GM23338 (cell line): ENCODE results near the gene RIMKLB.
"Not testable (repeated sequence)": the region's sequence is repeated elsewhere in the genome, so short reads cannot be mapped to it uniquely, and the experiment has no call there.

ENCODE experiments used
- CREB1 ChIP-seq: fragments of 250-450 bp; sonication (Bioruptor Pico); IDR thresholded peaks from 2 replicates; pipeline ENCODE4 v1.5.0; 2020; ENCODE audit warnings: low read depth, mild to moderate bottlenecking, moderate library complexity
- ETS1 ChIP-seq: IDR thresholded peaks from 2 replicates; pipeline ENCODE4 v1.6.1; 2016; ENCODE audit warnings: antibody characterized with exemption
- EZH2 ChIP-seq: fragments of 200-600 bp; sonication (generic); IDR thresholded peaks from one replicate; pipeline ENCODE4 v1.8.0; 2017; ENCODE audit warnings: antibody characterized with exemption, mild to moderate bottlenecking, low read depth; ENCODE audit not compliant: unreplicated experiment
- EZH2phosphoT487 ChIP-seq: fragments of 200-600 bp; sonication (generic); IDR thresholded peaks from one replicate; pipeline ENCODE4 v1.8.1; 2018; ENCODE audit warnings: antibody characterized with exemption; ENCODE audit not compliant: unreplicated experiment
- JUNB ChIP-seq: IDR thresholded peaks from one replicate; pipeline ENCODE4 v1.6.1; 2016; ENCODE audit warnings: antibody characterized with exemption; ENCODE audit not compliant: unreplicated experiment
- NANOG ChIP-seq: IDR thresholded peaks from 2 replicates; pipeline ENCODE4 v1.6.1; 2016; ENCODE audit warnings: antibody characterized with exemption, borderline replicate concordance
- POLR2AphosphoS5 ChIP-seq: IDR thresholded peaks from 2 replicates; pipeline ENCODE4 v1.6.1; 2016; ENCODE audit warnings: antibody characterized with exemption, low read depth
- REST ChIP-seq: IDR thresholded peaks from one replicate; pipeline ENCODE4 v1.6.1; 2018; ENCODE audit warnings: antibody characterized with exemption; ENCODE audit not compliant: unreplicated experiment
- STAT1 ChIP-seq: IDR thresholded peaks from one replicate; pipeline ENCODE4 v1.6.1; 2016; ENCODE audit warnings: antibody characterized with exemption; ENCODE audit not compliant: unreplicated experiment
- ZNF114 ChIP-seq: fragments of 250-450 bp; sonication (Bioruptor Pico); IDR thresholded peaks from 2 replicates; pipeline ENCODE4 v1.5.0; 2020; ENCODE audit warnings: mild to moderate bottlenecking, moderate library complexity
- ZNF331 ChIP-seq: fragments of 250-450 bp; sonication (Bioruptor Pico); IDR thresholded peaks from 2 replicates; pipeline ENCODE4 v1.5.0; 2020; ENCODE audit warnings: low read depth, mild to moderate bottlenecking, moderate library complexity
- TF ChIP-seq, protein P1 (sequence below), 2 experiments: fragments of 200-600 bp in 1 of 2; sonication (generic) in 1 of 2; conservative IDR thresholded peaks; 2 replicates each; pipeline versions ENCODE4 v1.5.1 to v1.6.1; 2016 to 2017; ENCODE audit warnings: antibody characterized with exemption in 2 of 2, low read depth in 2 of 2, mild to moderate bottlenecking in 2 of 2, moderate library complexity in 1 of 2

DNA sequence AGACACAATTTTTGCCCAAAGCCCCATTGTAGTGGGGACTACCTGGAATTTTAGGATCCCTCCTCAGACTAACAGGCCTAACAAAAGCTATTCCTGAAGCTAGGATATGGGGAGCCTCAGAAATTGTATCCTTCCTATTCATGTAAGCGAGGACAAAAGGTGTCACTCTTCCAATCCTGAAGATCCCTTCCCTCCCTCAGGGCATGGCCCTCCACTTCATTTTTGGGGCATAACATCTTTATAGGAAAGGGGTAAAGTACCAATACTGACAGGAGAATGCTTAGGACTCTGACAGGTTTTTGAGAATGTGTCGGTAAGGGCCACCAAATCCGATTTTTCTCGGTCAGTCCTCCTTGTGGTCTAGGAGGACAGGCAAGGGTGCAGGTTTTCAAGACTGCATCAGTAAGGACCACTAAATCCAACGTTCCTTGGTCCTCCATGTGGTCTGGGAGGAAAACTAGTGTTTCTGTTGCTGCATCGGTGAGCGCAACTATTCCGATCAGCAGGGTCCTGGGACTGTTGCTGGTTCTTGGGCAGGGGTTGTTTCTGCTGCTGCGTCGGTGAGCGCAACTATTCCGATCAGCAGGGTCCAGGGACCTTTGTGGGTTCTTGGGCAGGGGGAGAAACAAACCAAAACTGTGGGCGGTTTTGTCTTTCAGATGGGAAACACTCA is 91.7 kb downstream of the RIMKLB start:
- not testable (repeated sequence) for TF ChIP-seq REST; EZH2phosphoT487; EZH2; JUNB; NANOG; ZNF331 (CRISPR knock-in tag); CREB1 (CRISPR knock-in tag); ZNF114; ETS1; STAT1
- TF ChIP-seq, protein P1, sequence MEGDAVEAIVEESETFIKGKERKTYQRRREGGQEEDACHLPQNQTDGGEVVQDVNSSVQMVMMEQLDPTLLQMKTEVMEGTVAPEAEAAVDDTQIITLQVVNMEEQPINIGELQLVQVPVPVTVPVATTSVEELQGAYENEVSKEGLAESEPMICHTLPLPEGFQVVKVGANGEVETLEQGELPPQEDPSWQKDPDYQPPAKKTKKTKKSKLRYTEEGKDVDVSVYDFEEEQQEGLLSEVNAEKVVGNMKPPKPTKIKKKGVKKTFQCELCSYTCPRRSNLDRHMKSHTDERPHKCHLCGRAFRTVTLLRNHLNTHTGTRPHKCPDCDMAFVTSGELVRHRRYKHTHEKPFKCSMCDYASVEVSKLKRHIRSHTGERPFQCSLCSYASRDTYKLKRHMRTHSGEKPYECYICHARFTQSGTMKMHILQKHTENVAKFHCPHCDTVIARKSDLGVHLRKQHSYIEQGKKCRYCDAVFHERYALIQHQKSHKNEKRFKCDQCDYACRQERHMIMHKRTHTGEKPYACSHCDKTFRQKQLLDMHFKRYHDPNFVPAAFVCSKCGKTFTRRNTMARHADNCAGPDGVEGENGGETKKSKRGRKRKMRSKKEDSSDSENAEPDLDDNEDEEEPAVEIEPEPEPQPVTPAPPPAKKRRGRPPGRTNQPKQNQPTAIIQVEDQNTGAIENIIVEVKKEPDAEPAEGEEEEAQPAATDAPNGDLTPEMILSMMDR (conservative IDR thresholded peaks at IDR 0.05; ENCODE audit: low read depth in 2 of 2): not testable (repeated sequence)
- TF ChIP-seq POLR2AphosphoS5: peak; percentile 63
